HG02884 (cell line): ENCODE data around the gene MAGI1.
"Not testable (repeated sequence)": the region's sequence is repeated elsewhere in the genome, so short reads cannot be mapped to it uniquely, and the experiment has no call there.

Experiments
- ATAC-seq: cut with Tn5 transposase; IDR thresholded peaks from one replicate; pipeline ENCODE4 v1.9.1; 2021; ENCODE audit warnings: mild to moderate bottlenecking, moderate library complexity; ENCODE audit not compliant: unreplicated experiment

Gene MAGI1

GRCh38 chr3:65914740-65915367 lies 123.9 kb downstream of the MAGI1 start:
- no peak for ATAC-seq

- no peak for ATAC-seq
Measured at GRCh38 chr3:65914032-65914739, 124.5 kb downstream of the MAGI1 start.

GRCh38 chr3:65912647-65913046 lies 126.1 kb downstream of the MAGI1 start:
- no peak for ATAC-seq

GRCh38 chr3:65908588-65908987 lies 130.1 kb downstream of the MAGI1 start:
- ATAC-seq = no peak

- ATAC-seq = no peak
Measured at GRCh38 chr3:65907232-65908130, 131.2 kb downstream of the MAGI1 start.

- ATAC-seq = no peak
Measured at GRCh38 chr3:65905771-65906170, 132.9 kb downstream of the MAGI1 start.

- ATAC-seq = no peak
Measured at GRCh38 chr3:65904016-65904415, 134.7 kb downstream of the MAGI1 start.

GRCh38 chr3:65902304-65902793 lies 136.4 kb downstream of the MAGI1 start:
- ATAC-seq = no peak

- no peak for ATAC-seq
Measured at GRCh38 chr3:65901226-65901625, 137.5 kb downstream of the MAGI1 start.

GRCh38 chr3:65899226-65899625 lies 139.5 kb downstream of the MAGI1 start:
- ATAC-seq = no peak

GRCh38 chr3:65897766-65898165 lies 141.0 kb downstream of the MAGI1 start:
- no peak for ATAC-seq

- no peak for ATAC-seq
Measured at GRCh38 chr3:65896321-65896720, 142.4 kb downstream of the MAGI1 start.

- no peak for ATAC-seq
Measured at GRCh38 chr3:65894679-65895453, 143.9 kb downstream of the MAGI1 start.

- no peak for ATAC-seq
Measured at GRCh38 chr3:65894126-65894525, 144.6 kb downstream of the MAGI1 start.

GRCh38 chr3:65893631-65894030 lies 145.1 kb downstream of the MAGI1 start:
- no peak for ATAC-seq

- not testable (repeated sequence) for ATAC-seq
Measured at GRCh38 chr3:65891477-65891876, 147.2 kb downstream of the MAGI1 start.

- no peak for ATAC-seq
Measured at GRCh38 chr3:65890328-65890727, 148.4 kb downstream of the MAGI1 start.

- ATAC-seq = no peak
Measured at GRCh38 chr3:65889707-65890099, 149.0 kb downstream of the MAGI1 start.

- no peak for ATAC-seq
Measured at GRCh38 chr3:65888980-65889706, 149.6 kb downstream of the MAGI1 start.

- ATAC-seq = no peak
Measured at GRCh38 chr3:65888196-65888595, 150.5 kb downstream of the MAGI1 start.
